MM.1S (cell line): ENCODE data around the gene KCNIP1.

ENCODE experiments used
- DNase-seq: peaks from one replicate; pipeline ENCODE4 v3.0.0-alpha.2; 2015
- H2AFZ ChIP-seq: fragments of 300-600 bp; sonication (generic); 2 replicates; pipeline ENCODE4 v1.6.0; 2016; ENCODE audit warnings: antibody characterized with exemption, low read length
- H3F3A ChIP-seq: fragments of 300-600 bp; sonication (generic); 2 replicates; pipeline ENCODE4 v1.6.1; 2016; ENCODE audit warnings: mild to moderate bottlenecking, antibody characterized with exemption, low read length, moderate library complexity, mixed read lengths; ENCODE audit not compliant: insufficient read depth
- H3K27ac ChIP-seq: fragments of 300-600 bp; sonication (generic); 2 replicates; pipeline ENCODE4 v1.5.1; 2016; ENCODE audit warnings: mild to moderate bottlenecking, low read length
- H3K27me3 ChIP-seq: fragments of 300-600 bp; sonication (generic); replicated peaks from 2 replicates; pipeline ENCODE4 v1.6.0; 2016; ENCODE audit warnings: low read length; ENCODE audit not compliant: insufficient read depth
- H3K36me3 ChIP-seq: fragments of 300-600 bp; sonication (generic); replicated peaks from 2 replicates; pipeline ENCODE4 v1.6.1; 2016; ENCODE audit warnings: mild to moderate bottlenecking, low read length, mixed read lengths; ENCODE audit not compliant: insufficient read depth
- H3K4me1 ChIP-seq: fragments of 300-600 bp; sonication (generic); 2 replicates; pipeline ENCODE4 v1.6.1; 2016; ENCODE audit warnings: low read length, mixed read lengths
- H3K4me2 ChIP-seq: fragments of 300-600 bp; sonication (generic); 2 replicates; pipeline ENCODE4 v1.6.0; 2016; ENCODE audit warnings: low read depth, low read length
- H3K4me3 ChIP-seq: fragments of 300-600 bp; sonication (generic); 2 replicates; pipeline ENCODE4 v1.5.1; 2016; ENCODE audit warnings: low read length, mixed read lengths
- H3K79me2 ChIP-seq: fragments of 300-600 bp; sonication (generic); 2 replicates; pipeline ENCODE4 v1.6.1; 2016; ENCODE audit warnings: mixed run types, low read length, mixed read lengths
- H3K9ac ChIP-seq: fragments of 300-600 bp; sonication (generic); 2 replicates; pipeline ENCODE4 v1.6.1; 2016; ENCODE audit warnings: low read length, mixed read lengths
- H3K9me2 ChIP-seq: fragments of 300-600 bp; sonication (generic); replicated peaks from 2 replicates; pipeline ENCODE4 v1.6.1; 2016; ENCODE audit warnings: mild to moderate bottlenecking, low read length, mixed read lengths; ENCODE audit not compliant: insufficient read depth
- H3K9me3 ChIP-seq: fragments of 300-600 bp; sonication (generic); replicated peaks from 2 replicates; pipeline ENCODE4 v1.6.1; 2016; ENCODE audit warnings: mild to moderate bottlenecking, low read length, mixed read lengths; ENCODE audit not compliant: insufficient read depth
- H4K20me1 ChIP-seq: fragments of 300-600 bp; sonication (generic); 2 replicates; pipeline ENCODE4 v1.6.1; 2016; ENCODE audit warnings: mild to moderate bottlenecking, low read length, moderate library complexity, mixed read lengths; ENCODE audit not compliant: insufficient read depth
- CTCF ChIP-seq: fragments of 300-600 bp; sonication (generic); IDR thresholded peaks from 2 replicates; pipeline ENCODE4 v1.5.1; 2016; ENCODE audit warnings: antibody characterized with exemption, low read length, mixed read lengths
- EZH2 ChIP-seq: fragments of 300-600 bp; sonication (generic); optimal IDR thresholded peaks from 2 replicates; pipeline ENCODE3; 2017; ENCODE audit warnings: low read depth, mild to moderate bottlenecking, antibody characterized with exemption, low read length, mixed read lengths
- EZH2phosphoT487 ChIP-seq: fragments of 300-600 bp; sonication (generic); IDR thresholded peaks from 2 replicates; pipeline ENCODE4 v1.6.1; 2018; ENCODE audit warnings: antibody characterized with exemption, low read length

KCNIP1 gene

GRCh38 chr5:170746075-170746960 lies 242.5 kb downstream of the KCNIP1 start:
- peak; percentile 46 for DNase-seq
- peak overlapping the region; percentile 80 for H3K4me2 ChIP-seq
- no peaks in the 10 kb centered on the region for H4K20me1 ChIP-seq
- H3K9me2 ChIP-seq, result no peaks in the 10 kb centered on the region
- H3K9me3 ChIP-seq, result no peaks in the 10 kb centered on the region
- no peaks in the 10 kb centered on the region for H3K27me3 ChIP-seq
- H3K9ac ChIP-seq, result peak overlapping the region; percentile 24; the same call in 1 of the 2 replicates
- H3K36me3 ChIP-seq, result no peaks in the 10 kb centered on the region
- peak overlapping the region; percentile 30; the same call in 1 of the 2 replicates for H3K27ac ChIP-seq
- no peaks in the 10 kb centered on the region for H3K79me2 ChIP-seq
- peak overlapping the region; percentile 37; the same call in 1 of the 2 replicates for H3K4me3 ChIP-seq
- TF ChIP-seq CTCF, result no peak
- peaks cover 14% of the 10 kb centered on the region for H3F3A ChIP-seq
- H2AFZ ChIP-seq, result peak overlapping the region; percentile 67
- H3K4me1 ChIP-seq, result peaks cover 19% of the 10 kb centered on the region

- H2AFZ ChIP-seq, result no peak overlapping the region
- H3K4me1 ChIP-seq, result peaks cover 19% of the 10 kb centered on the region
- no peaks in the 10 kb centered on the region for H3K9me2 ChIP-seq
- no peak overlapping the region for H3K9ac ChIP-seq
- no peaks in the 10 kb centered on the region for H3K27me3 ChIP-seq
- no peaks in the 10 kb centered on the region for H3K9me3 ChIP-seq
- no peak overlapping the region for H3K27ac ChIP-seq
- H3K4me3 ChIP-seq, result no peak overlapping the region
- no peaks in the 10 kb centered on the region for H3K36me3 ChIP-seq
- peaks cover 14% of the 10 kb centered on the region for H3F3A ChIP-seq
- DNase-seq, result no peak
- no peaks in the 10 kb centered on the region for H4K20me1 ChIP-seq
- H3K4me2 ChIP-seq, result no peak overlapping the region
- H3K79me2 ChIP-seq, result no peaks in the 10 kb centered on the region
- no peak for TF ChIP-seq EZH2
- no peak for TF ChIP-seq CTCF
- no peak for TF ChIP-seq EZH2phosphoT487
Measured at GRCh38 chr5:170746961-170747340, 243.1 kb downstream of the KCNIP1 start.

GRCh38 chr5:170747357-170747756 lies 243.5 kb downstream of the KCNIP1 start:
- DNase-seq, result no peak
- H3K36me3 ChIP-seq, result no peaks in the 10 kb centered on the region
- no peaks in the 10 kb centered on the region for H4K20me1 ChIP-seq
- no peaks in the 10 kb centered on the region for H3K79me2 ChIP-seq
- no peaks in the 10 kb centered on the region for H3K9me3 ChIP-seq
- TF ChIP-seq EZH2phosphoT487 (no peak), CTCF (no peak), EZH2 (no peak)
- H3F3A ChIP-seq, result peaks cover 14% of the 10 kb centered on the region
- no peak overlapping the region for H3K4me2 ChIP-seq
- H2AFZ ChIP-seq, result no peak overlapping the region
- no peak overlapping the region for H3K9ac ChIP-seq
- no peak overlapping the region for H3K27ac ChIP-seq
- no peaks in the 10 kb centered on the region for H3K27me3 ChIP-seq
- H3K4me3 ChIP-seq, result no peak overlapping the region
- H3K9me2 ChIP-seq, result no peaks in the 10 kb centered on the region
- H3K4me1 ChIP-seq, result peaks cover 19% of the 10 kb centered on the region
